Sigmoid colon (tissue), 4 donors: ENCODE data around the gene EID3.

Experiments used
- EP300 ChIP-seq, 4 donors: sonication (generic); formaldehyde crosslinking; IDR thresholded peaks; one replicate each; pipeline ENCODE4 v1.6.1; 2017; ENCODE audit warnings: antibody characterized with exemption in 4 of 4
- POLR2AphosphoS5 ChIP-seq, 4 donors: sonication (generic); formaldehyde crosslinking; IDR thresholded peaks; one replicate each; pipeline ENCODE4 v1.6.1; 2017; ENCODE audit warnings: antibody characterized with exemption in 4 of 4
- TF ChIP-seq, protein P1 (sequence below), 4 experiments: fragments of 450-650 bp in 3 of 4; fragments of 200-600 bp in 1 of 4; IDR thresholded peaks; one replicate each; pipeline ENCODE4 v1.5.1; 2016 to 2019; ENCODE audit warnings: antibody characterized with exemption in 4 of 4, mild to moderate bottlenecking in 3 of 4, moderate library complexity in 2 of 4

DNA sequence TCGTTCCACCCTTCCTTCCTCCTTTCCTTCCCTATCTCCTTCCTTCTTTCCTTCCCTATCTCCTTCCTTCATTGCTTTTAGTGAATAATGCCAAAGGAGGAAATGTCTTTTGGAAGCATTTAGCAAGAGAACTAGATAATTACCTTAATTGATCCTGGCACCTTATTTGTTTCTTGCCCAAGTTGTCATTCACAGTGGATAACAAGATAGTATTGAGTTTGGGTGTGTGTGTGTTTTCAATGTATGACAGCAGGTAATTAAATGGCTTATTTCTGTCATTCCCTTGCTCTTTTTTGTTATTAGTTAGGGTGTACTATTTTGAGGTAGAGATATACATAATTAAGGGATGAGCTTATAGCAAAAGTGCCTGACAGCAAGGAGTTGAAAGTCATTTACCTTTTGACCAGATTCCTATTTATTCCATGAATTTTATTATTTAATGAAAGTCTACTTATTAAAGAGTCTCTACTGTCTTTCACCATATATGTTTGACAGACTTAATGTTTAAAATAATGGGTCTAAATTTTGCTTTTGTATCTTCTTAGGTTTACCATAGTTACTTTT lies 30.2 kb downstream of the EID3 start:
- TF ChIP-seq POLR2AphosphoS5 (IDR thresholded peaks at IDR 0.05), result no peak
- TF ChIP-seq, protein P1, sequence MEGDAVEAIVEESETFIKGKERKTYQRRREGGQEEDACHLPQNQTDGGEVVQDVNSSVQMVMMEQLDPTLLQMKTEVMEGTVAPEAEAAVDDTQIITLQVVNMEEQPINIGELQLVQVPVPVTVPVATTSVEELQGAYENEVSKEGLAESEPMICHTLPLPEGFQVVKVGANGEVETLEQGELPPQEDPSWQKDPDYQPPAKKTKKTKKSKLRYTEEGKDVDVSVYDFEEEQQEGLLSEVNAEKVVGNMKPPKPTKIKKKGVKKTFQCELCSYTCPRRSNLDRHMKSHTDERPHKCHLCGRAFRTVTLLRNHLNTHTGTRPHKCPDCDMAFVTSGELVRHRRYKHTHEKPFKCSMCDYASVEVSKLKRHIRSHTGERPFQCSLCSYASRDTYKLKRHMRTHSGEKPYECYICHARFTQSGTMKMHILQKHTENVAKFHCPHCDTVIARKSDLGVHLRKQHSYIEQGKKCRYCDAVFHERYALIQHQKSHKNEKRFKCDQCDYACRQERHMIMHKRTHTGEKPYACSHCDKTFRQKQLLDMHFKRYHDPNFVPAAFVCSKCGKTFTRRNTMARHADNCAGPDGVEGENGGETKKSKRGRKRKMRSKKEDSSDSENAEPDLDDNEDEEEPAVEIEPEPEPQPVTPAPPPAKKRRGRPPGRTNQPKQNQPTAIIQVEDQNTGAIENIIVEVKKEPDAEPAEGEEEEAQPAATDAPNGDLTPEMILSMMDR (IDR thresholded peaks at IDR 0.05), result no peak
- no peak for TF ChIP-seq EP300 (IDR thresholded peaks at IDR 0.05)
